ENCODE measurements around the gene SNTG2.

GRCh38 chr2:1400943-1401735, 450.5 kb downstream of the SNTG2 start:
- TF ChIP-seq CTCF (IDR thresholded peaks at IDR 0.05) (no peak), POLR2A (IDR thresholded peaks at IDR 0.05) (no peak), EP300 (IDR thresholded peaks at IDR 0.05) (no peak)
